ENCODE results near the gene HAUS7.

The HAUS7 gene

GRCh38 chrX:153516073-153516472 lies 45.7 kb upstream of the HAUS7 start:
- no peaks in the 10 kb centered on the region for H3K4me1 ChIP-seq (ENCODE audit: control insufficient read depth, insufficient read depth, low read length)
- no peaks in the 10 kb centered on the region for H3K36me3 ChIP-seq (ENCODE audit: control insufficient read depth in 2 of 2, insufficient read depth in 1 of 2, low read length in 2 of 2)
- no peak overlapping the region for H3K27ac ChIP-seq (ENCODE audit: extremely low read depth, low read depth, low read length)
- ChIA-PET CTCF (interaction anchor here (2.1 kb wide), 1 partner anchor 9 kb away, joined by 11 read pairs; no protein-coding TSS in a partner anchor), POLR2A (no interaction called here)
- H3K4me3 ChIP-seq (ENCODE audit: low read depth, low read length): no peak overlapping the region
- H3K9me3 ChIP-seq (ENCODE audit: control insufficient read depth, insufficient read depth, low read depth, low read length): no peaks in the 10 kb centered on the region
- TF ChIP-seq TRIM28 (IDR thresholded peaks at IDR 0.05; ENCODE audit: borderline replicate concordance, low read length) (no peak), ZNF19 (tag by site-specific recombination; IDR thresholded peaks at IDR 0.05; ENCODE audit: low read depth) (no peak), TSHZ1 (tag by site-specific recombination; IDR thresholded peaks at IDR 0.05; ENCODE audit: borderline replicate concordance) (no peak), ZNF324 (tag by site-specific recombination; IDR thresholded peaks at IDR 0.05) (no peak), ZNF274 (IDR thresholded peaks at IDR 0.05; ENCODE audit: low read length) (no peak), ZNF274 (tag by site-specific recombination; IDR thresholded peaks at IDR 0.05; ENCODE audit: borderline replicate concordance) (no peak), ZBTB20 (tag by site-specific recombination; IDR thresholded peaks at IDR 0.05) (peak; percentile 9; the same call in 1 of the 2 replicates), ZNF529 (tag by site-specific recombination; IDR thresholded peaks at IDR 0.05; ENCODE audit: insufficient replicate concordance) (no peak), ZNF157 (tag by site-specific recombination; IDR thresholded peaks at IDR 0.05) (no peak), ZNF18 (tag by site-specific recombination; IDR thresholded peaks at IDR 0.05) (peak; percentile 89), ZNF585B (tag by site-specific recombination; IDR thresholded peaks at IDR 0.05) (no peak), ZSCAN18 (tag by site-specific recombination; IDR thresholded peaks at IDR 0.05) (no peak), ZNF48 (tag by site-specific recombination; IDR thresholded peaks at IDR 0.05) (peak; percentile 30; the same call in 1 of the 2 replicates), ZNF610 (tag by site-specific recombination; IDR thresholded peaks at IDR 0.05; ENCODE audit: borderline replicate concordance) (no peak), ZSCAN4 (tag by site-specific recombination; IDR thresholded peaks at IDR 0.05) (peak; percentile 93), ZNF558 (tag by site-specific recombination; IDR thresholded peaks at IDR 0.05) (no peak), ZNF596 (tag by site-specific recombination; IDR thresholded peaks at IDR 0.05) (no peak), YY1 (tag by site-specific recombination; IDR thresholded peaks at IDR 0.05) (no peak), ZNF837 (tag by site-specific recombination; IDR thresholded peaks at IDR 0.05) (no peak), ZNF629 (tag by site-specific recombination; IDR thresholded peaks at IDR 0.05) (no peak), MZF1 (tag by site-specific recombination; IDR thresholded peaks at IDR 0.05; ENCODE audit: borderline replicate concordance) (no peak), SP7 (tag by site-specific recombination; IDR thresholded peaks at IDR 0.05) (no peak), ZEB2 (tag by site-specific recombination; IDR thresholded peaks at IDR 0.05) (no peak), ZNF518A (tag by site-specific recombination; conservative IDR thresholded peaks at IDR 0.05; ENCODE audit: low read depth) (no peak), ZNF747 (tag by site-specific recombination; IDR thresholded peaks at IDR 0.05) (no peak), ZNF792 (tag by site-specific recombination; IDR thresholded peaks at IDR 0.05) (no peak), ZFHX2 (tag by site-specific recombination; conservative IDR thresholded peaks at IDR 0.05) (peak; percentile 99)

Measured in HEK293 (cell line).